ENCODE results near the gene UNC5A.

Gene UNC5A

GRCh38 chr5:176781638-176782570 lies 28.5 kb upstream of the UNC5A start:
- DNase-seq: peak in 1 of 4 experiments; percentile 23

GRCh38 chr5:176784218-176785165 lies 25.9 kb upstream of the UNC5A start:
- DNase-seq: no peak

GRCh38 chr5:176785184-176786145 lies 24.9 kb upstream of the UNC5A start:
- DNase-seq: no peak

- no peak for DNase-seq
These were observed 22.7 kb upstream of the UNC5A start for GRCh38 chr5:176787676-176788075.

- DNase-seq: no peak
These were observed 22.3 kb upstream of the UNC5A start for GRCh38 chr5:176788091-176788490.

GRCh38 chr5:176788941-176789872 lies 21.2 kb upstream of the UNC5A start:
- DNase-seq: no peak

- DNase-seq: no peak
These were observed 20.3 kb upstream of the UNC5A start for GRCh38 chr5:176789873-176790615.

GRCh38 chr5:176790941-176791340 lies 19.4 kb upstream of the UNC5A start:
- DNase-seq: no peak

- DNase-seq: no peak
These were observed 17.6 kb upstream of the UNC5A start for GRCh38 chr5:176792655-176793342.

- DNase-seq: no peak
These were observed 17.0 kb upstream of the UNC5A start for GRCh38 chr5:176793343-176793699.

GRCh38 chr5:176793736-176794135 lies 16.6 kb upstream of the UNC5A start:
- DNase-seq: no peak

GRCh38 chr5:176794509-176794908 lies 15.8 kb upstream of the UNC5A start:
- DNase-seq: no peak

GRCh38 chr5:176796411-176796810 lies 13.9 kb upstream of the UNC5A start:
- no peak for DNase-seq

- no peak for DNase-seq
These were observed 13.4 kb upstream of the UNC5A start for GRCh38 chr5:176796970-176797369.

- no peak for DNase-seq
These were observed 12.8 kb upstream of the UNC5A start for GRCh38 chr5:176797456-176798050.

- DNase-seq: no peak
These were observed 12.1 kb upstream of the UNC5A start for GRCh38 chr5:176798086-176798876.

- no peak for DNase-seq
These were observed 11.4 kb upstream of the UNC5A start for GRCh38 chr5:176798949-176799348.

- no peak for DNase-seq
These were observed 10.9 kb upstream of the UNC5A start for GRCh38 chr5:176799488-176799887.

- DNase-seq: no peak
These were observed 10.3 kb upstream of the UNC5A start for GRCh38 chr5:176800024-176800423.
